K562 (cell line): ENCODE measurements around the gene FAM219B. TPM values are rescaled to one million over a fixed set of nuclear protein-coding genes. Genes with fewer than 3 reads are reported as not detected.
"Not testable (repeated sequence)": the region's sequence is repeated elsewhere in the genome, so short reads cannot be mapped to it uniquely, and the experiment has no call there.

Source experiments
- ATAC-seq: fragments of 200-7000 bp; cut with Tn5 transposase; 3 replicates; pipeline ENCODE4 v1.9.1; 2020; ENCODE audit warnings: moderate library complexity
- BruUV-seq: library from RNA; stranded (reverse); fragments of 400-500 nt; replicated peaks from 2 replicates; lab custom pipeline; 2021; lab: Mats Ljungman, UMichigan
- CTCF ChIA-PET: fragments of 300-600 bp; formaldehyde crosslinking; extraction: SDS; loops from one replicate; lab custom pipeline; 2021; ENCODE audit warnings: low intra/inter-chr PET ratio; lab: Yijun Ruan, JAX
- POLR2A ChIA-PET: fragments of 300-600, 350-650 bp; sonication (Branson Sonifier 250); formaldehyde crosslinking; extraction: SDS; loops from one replicate; lab custom pipeline; 2021; ENCODE audit warnings: antibody characterized with exemption, inconsistent platforms; lab: Yijun Ruan, JAX
- DNase-seq, 4 experiments: peaks; one replicate each; pipeline versions ENCODE4 v3.0.0 to v3.0.0-alpha.2; 2011 to 2018; ENCODE audit warnings: low spot score in 3 of 4, mixed read lengths in 3 of 4; ENCODE audit errors: extremely low read depth in 1 of 4
- FAIRE-seq: peaks from 2 replicates; lab custom pipeline; 2011; peaks lifted over from hg19 to GRCh38; lab: Jason Lieb, UNC
- H2AFZ ChIP-seq: 2 replicates; pipeline ENCODE4 v1.6.0; 2011; ENCODE audit warnings: low read depth, low read length, control low read depth, inconsistent platforms
- H3K27ac ChIP-seq: fragments of 200-600 bp; 3 replicates; pipeline ENCODE4 v1.8.0; 2011; ENCODE audit warnings: low read depth, mild to moderate bottlenecking, control low read depth, inconsistent platforms, low read length, moderate library complexity, mixed read lengths; ENCODE audit errors: extremely low read depth
- H3K27me3 ChIP-seq, 2 experiments: fragments of 300-600 bp in 1 of 2; 2 replicates in 1 of 2; 3 replicates in 1 of 2; pipeline versions ENCODE4 v1.6.0 to v1.8.0; 2011; ENCODE audit warnings: inconsistent platforms in 2 of 2, low read length in 2 of 2, mild to moderate bottlenecking in 1 of 2, mixed read lengths in 1 of 2, moderate library complexity in 1 of 2; ENCODE audit not compliant: control insufficient read depth in 2 of 2, insufficient read depth in 2 of 2
- H3K36me3 ChIP-seq: fragments of 300-600 bp; 3 replicates; pipeline ENCODE4 v1.8.0; 2011; ENCODE audit warnings: mild to moderate bottlenecking, low read length, inconsistent platforms; ENCODE audit not compliant: control insufficient read depth, insufficient read depth
- H3K4me1 ChIP-seq, 2 experiments: fragments of 200-600 bp in 1 of 2; replicated peaks in 1 of 2; 2 replicates in 1 of 2; 3 replicates in 1 of 2; pipeline versions ENCODE4 v1.5.1 to v1.8.0; 2011; ENCODE audit warnings: inconsistent platforms in 2 of 2, low read length in 2 of 2, mild to moderate bottlenecking in 1 of 2, mixed read lengths in 1 of 2, moderate library complexity in 1 of 2; ENCODE audit not compliant: control insufficient read depth in 2 of 2, insufficient read depth in 2 of 2
- H3K4me2 ChIP-seq: 2 replicates; pipeline ENCODE4 v1.6.1; 2011; ENCODE audit warnings: low read length, control low read depth, inconsistent platforms, mixed read lengths; ENCODE audit not compliant: insufficient read depth
- H3K4me3 ChIP-seq: fragments of 200-600 bp; sonication (generic), shearing (Covaris generic); 2 replicates; pipeline ENCODE4 v1.5.1; 2016; ENCODE audit warnings: control low read depth, inconsistent platforms
- H3K79me2 ChIP-seq: fragments of 200-600 bp; 3 replicates; pipeline ENCODE4 v1.8.0; 2011; ENCODE audit warnings: low read length, inconsistent platforms; ENCODE audit not compliant: control insufficient read depth, insufficient read depth
- H3K9ac ChIP-seq, 2 experiments: 2 replicates each; pipeline versions ENCODE4 v1.6.0 to v1.6.1; 2011; ENCODE audit warnings: low read depth in 2 of 2, low read length in 2 of 2, control low read depth in 1 of 2, inconsistent platforms in 1 of 2, mild to moderate bottlenecking in 1 of 2, mixed read lengths in 1 of 2; ENCODE audit not compliant: insufficient read depth in 1 of 2
- H3K9me1 ChIP-seq: one replicate; pipeline ENCODE4 v1.6.0; 2011; ENCODE audit warnings: inconsistent platforms, mild to moderate bottlenecking, low read length, moderate library complexity; ENCODE audit not compliant: control insufficient read depth, insufficient read depth
- H3K9me3 ChIP-seq: replicated peaks from 2 replicates; pipeline ENCODE4 v1.5.1; 2011; ENCODE audit warnings: low read depth, low read length, inconsistent platforms; ENCODE audit not compliant: control insufficient read depth, insufficient read depth
- H4K20me1 ChIP-seq: replicated peaks from 2 replicates; pipeline ENCODE4 v1.6.1; 2011; ENCODE audit warnings: low read length, inconsistent platforms, mixed read lengths; ENCODE audit not compliant: control insufficient read depth, insufficient read depth
- ESRRA ChIP-seq: fragments of 450-650 bp; IDR thresholded peaks from 2 replicates; pipeline ENCODE4 v1.6.1; 2014; ENCODE audit warnings: low read depth, mild to moderate bottlenecking, moderate library complexity, borderline replicate concordance
- FOXK2 ChIP-seq, 2 experiments: fragments of 450-650 bp; IDR thresholded peaks in 1 of 2; conservative IDR thresholded peaks in 1 of 2; 2 replicates each; pipeline ENCODE4 v1.6.1; 2016; ENCODE audit warnings: low read depth in 2 of 2, mild to moderate bottlenecking in 1 of 2
- HDAC1 ChIP-seq, 2 experiments: fragments of 450-650 bp; IDR thresholded peaks; 2 replicates each; pipeline ENCODE4 v1.6.1; 2016 to 2017; ENCODE audit warnings: inconsistent platforms in 1 of 2, mild to moderate bottlenecking in 1 of 2, moderate library complexity in 1 of 2
- LARP7 ChIP-seq: fragments of 450-650 bp; IDR thresholded peaks from 2 replicates; pipeline ENCODE4 v1.6.1; 2016
- MAZ ChIP-seq, 2 experiments: fragments of 450-650 bp in 1 of 2; sonication (generic) in 1 of 2; formaldehyde crosslinking; IDR thresholded peaks in 1 of 2; conservative IDR thresholded peaks in 1 of 2; 2 replicates each; pipeline versions ENCODE4 v1.4.0 to v1.5.0; 2020; ENCODE audit warnings: mild to moderate bottlenecking in 1 of 2, missing genetic modification reagents in 1 of 2
- NBN ChIP-seq: fragments of 450-650 bp; IDR thresholded peaks from 2 replicates; pipeline ENCODE4 v1.6.1; 2016; ENCODE audit warnings: low read depth, mild to moderate bottlenecking
- RAD21 ChIP-seq, 2 experiments: fragments of 250-450 bp in 1 of 2; fragments of 450-650 bp in 1 of 2; sonication (Bioruptor Pico) in 1 of 2; formaldehyde crosslinking in 1 of 2; IDR thresholded peaks in 1 of 2; conservative IDR thresholded peaks in 1 of 2; 2 replicates each; pipeline versions ENCODE4 v1.4.0 to v1.8.0; 2020 to 2022; ENCODE audit warnings: mild to moderate bottlenecking in 2 of 2, moderate library complexity in 1 of 2
- ZEB2 ChIP-seq: fragments of 450-650 bp; IDR thresholded peaks from 2 replicates; pipeline ENCODE4 v1.6.1; 2016
- WGBS: fragments of 100-300 bp; shearing (Covaris generic); methylation state at CpG from one replicate; pipeline ENCODE4 v1.1.6; 2016; ENCODE audit warnings: low coverage, mixed read lengths; ENCODE audit not compliant: insufficient coverage; ENCODE audit errors: missing lambda C conversion rate; 5-methylcytosine and 5-hydroxymethylcytosine counted together
- in situ Hi-C: fragments of 300-500 bp; cut with MboI; formaldehyde crosslinking; loops from 4 replicates; pipeline ENCODE4 v1.15.0; 2018; ENCODE audit warnings: inconsistent platforms, mixed read lengths
- intact Hi-C: fragments of 100-400 bp; cut with micrococcal nuclease; formaldehyde crosslinking; loops from 2 replicates; pipeline ENCODE4 v1.14.2; 2022
- polyA plus RNA-seq, 8 experiments: library from polyadenylated mRNA; depleted of rRNA in 4 of 8; stranded (reverse) in 5 of 8; unstranded in 3 of 8; fragments of >200 nt; fragmentation: Nextera tagmentation in 2 of 8; fragmentation: Illumina TruSeq in 1 of 8; extraction: Ambion mirVana in 2 of 8; extraction: Trizol in 1 of 8; gene quantifications; 2 replicates each; pipeline versions ENCODE4 v1.2.1 to v1.2.3, GENCODE V29; 2011 to 2014; ENCODE audit warnings: inconsistent platforms in 1 of 8, missing spikeins in 1 of 8
- total RNA-seq, 7 experiments: library from RNA; depleted of rRNA in 6 of 7; stranded (reverse); fragments of >200 nt in 6 of 7; fragmentation: Illumina TruSeq in 2 of 7; extraction: Trizol in 2 of 7; gene quantifications; 2 replicates each; pipeline versions ENCODE4 v1.2.1 to v1.2.3, GENCODE V29; 2011 to 2021; ENCODE audit warnings: low replicate concordance in 1 of 7
- TF ChIP-seq, protein P1 (sequence below): IDR thresholded peaks from 2 replicates; pipeline ENCODE4 v1.6.1; 2011; ENCODE audit warnings: borderline replicate concordance, low read depth, mild to moderate bottlenecking, moderate library complexity, low read length; ENCODE audit not compliant: insufficient read depth, poor library complexity, severe bottlenecking
- TF ChIP-seq, protein P2 (sequence below), 2 experiments: fragments of 450-650 bp; IDR thresholded peaks; 2 replicates each; pipeline ENCODE4 v1.6.1; 2016
- TF ChIP-seq, protein P3 (sequence below): sonication (generic); formaldehyde crosslinking; IDR thresholded peaks from 2 replicates; pipeline ENCODE4 v1.8.1; 2023; ENCODE audit warnings: mild to moderate bottlenecking, missing genetic modification reagents

Gene FAM219B
- total and polyA plus RNA-seq, 9 of the 15 experiments (the other 6 are each of a cell fraction or from before 2014, with no cell fraction given) = 6.8 to 50.4 (median 29.4) TPM

DNA sequence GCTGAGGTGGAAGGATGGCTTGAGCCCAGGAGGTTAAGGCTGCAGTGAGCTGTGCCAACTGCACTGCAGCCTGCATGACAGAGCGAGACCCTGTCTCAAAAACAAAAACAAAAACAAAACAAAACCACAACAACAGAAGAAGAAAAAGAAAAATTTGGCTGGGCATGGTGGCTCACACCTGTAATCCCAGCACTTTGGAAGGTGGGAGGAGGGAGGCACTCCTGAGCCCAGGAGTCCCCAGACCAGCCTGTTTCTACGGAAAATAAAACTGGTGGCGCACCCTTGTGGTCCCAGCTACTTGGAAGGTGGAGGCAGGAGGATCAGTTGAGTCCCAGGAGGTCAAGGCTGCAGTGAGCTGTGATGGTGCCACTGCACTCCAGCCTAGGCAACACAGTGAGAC is 28.5 kb upstream of the FAM219B start:
- FAIRE-seq, in situ Hi-C loops, CTCF ChIA-PET, BruUV-seq, H4K20me1 ChIP-seq, H3K27me3 ChIP-seq, H3K9me1 ChIP-seq, H3K9me3 ChIP-seq, H2AFZ ChIP-seq, intact Hi-C loops: not testable (repeated sequence)
- peaks cover 77% of the 10 kb centered on the region for H3K79me2 ChIP-seq
- DNase-seq = peak in 1 of 4 experiments; percentile 67
- WGBS = 30% methylated on average over 3 of the region's 3 CpGs
- H3K4me1 ChIP-seq = peaks cover 19 to 29% of the 10 kb centered on the region in 2 experiments
- H3K36me3 ChIP-seq = peaks cover 58% of the 10 kb centered on the region; the same call in 2 of the 3 replicates
- peak overlapping the region; percentile 21; the same call in 1 of the 2 replicates for H3K4me3 ChIP-seq
- peak overlapping the region in 1 of 2 experiments; percentile 79; a peak in 2 of 4 replicates for H3K9ac ChIP-seq
- ATAC-seq = peak; percentile 33
- POLR2A ChIA-PET = interaction anchor here (0.6 to 3.1 kb wide), 13 partner anchors 8 to 215 kb away, joined by 3 to 15 read pairs (median 6); partner anchors contain the start of gene FAM219B
- H3K27ac ChIP-seq = peak overlapping the region; percentile 19; the same call in 1 of the 3 replicates
- peak overlapping the region; percentile 64; the same call in 1 of the 2 replicates for H3K4me2 ChIP-seq
- TF ChIP-seq LARP7 (0 out of 2 replicates have a peak, but pooled peaks have one; percentile 29), NBN (peak; percentile 56; the same call in 1 of the 2 replicates), MAZ (CRISPR knock-in tag; conservative IDR thresholded peaks at IDR 0.05 in 1 of 2, IDR thresholded peaks at IDR 0.05 in 1 of 2) (0 out of 4 replicates have a peak, but pooled peaks of 1 of the 2 experiments have one; percentile 26), HDAC1 (IDR thresholded peaks at IDR 0.05) (peak in 1 of 2 experiments; percentile 54; a peak in 2 of 4 replicates), FOXK2 (conservative IDR thresholded peaks at IDR 0.05 in 1 of 2, IDR thresholded peaks at IDR 0.05 in 1 of 2; ENCODE audit: low read depth in 2 of 2) (0 out of 4 replicates have a peak, but pooled peaks of 1 of the 2 experiments have one; percentile 30), ZEB2 (0 out of 2 replicates have a peak, but pooled peaks have one; percentile 33), RAD21 (CRISPR knock-in tag; conservative IDR thresholded peaks at IDR 0.05 in 1 of 2, IDR thresholded peaks at IDR 0.05 in 1 of 2) (peak in 1 of 2 experiments; percentile 18; a peak in 1 of 4 replicates), ESRRA (0 out of 2 replicates have a peak, but pooled peaks have one; percentile 24)
- TF ChIP-seq, protein P1, sequence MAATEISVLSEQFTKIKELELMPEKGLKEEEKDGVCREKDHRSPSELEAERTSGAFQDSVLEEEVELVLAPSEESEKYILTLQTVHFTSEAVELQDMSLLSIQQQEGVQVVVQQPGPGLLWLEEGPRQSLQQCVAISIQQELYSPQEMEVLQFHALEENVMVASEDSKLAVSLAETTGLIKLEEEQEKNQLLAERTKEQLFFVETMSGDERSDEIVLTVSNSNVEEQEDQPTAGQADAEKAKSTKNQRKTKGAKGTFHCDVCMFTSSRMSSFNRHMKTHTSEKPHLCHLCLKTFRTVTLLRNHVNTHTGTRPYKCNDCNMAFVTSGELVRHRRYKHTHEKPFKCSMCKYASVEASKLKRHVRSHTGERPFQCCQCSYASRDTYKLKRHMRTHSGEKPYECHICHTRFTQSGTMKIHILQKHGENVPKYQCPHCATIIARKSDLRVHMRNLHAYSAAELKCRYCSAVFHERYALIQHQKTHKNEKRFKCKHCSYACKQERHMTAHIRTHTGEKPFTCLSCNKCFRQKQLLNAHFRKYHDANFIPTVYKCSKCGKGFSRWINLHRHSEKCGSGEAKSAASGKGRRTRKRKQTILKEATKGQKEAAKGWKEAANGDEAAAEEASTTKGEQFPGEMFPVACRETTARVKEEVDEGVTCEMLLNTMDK = peak; percentile 83
- TF ChIP-seq, protein P2, sequence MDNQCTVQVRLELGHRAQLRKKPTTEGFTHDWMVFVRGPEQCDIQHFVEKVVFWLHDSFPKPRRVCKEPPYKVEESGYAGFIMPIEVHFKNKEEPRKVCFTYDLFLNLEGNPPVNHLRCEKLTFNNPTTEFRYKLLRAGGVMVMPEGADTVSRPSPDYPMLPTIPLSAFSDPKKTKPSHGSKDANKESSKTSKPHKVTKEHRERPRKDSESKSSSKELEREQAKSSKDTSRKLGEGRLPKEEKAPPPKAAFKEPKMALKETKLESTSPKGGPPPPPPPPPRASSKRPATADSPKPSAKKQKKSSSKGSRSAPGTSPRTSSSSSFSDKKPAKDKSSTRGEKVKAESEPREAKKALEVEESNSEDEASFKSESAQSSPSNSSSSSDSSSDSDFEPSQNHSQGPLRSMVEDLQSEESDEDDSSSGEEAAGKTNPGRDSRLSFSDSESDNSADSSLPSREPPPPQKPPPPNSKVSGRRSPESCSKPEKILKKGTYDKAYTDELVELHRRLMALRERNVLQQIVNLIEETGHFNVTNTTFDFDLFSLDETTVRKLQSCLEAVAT (IDR thresholded peaks at IDR 0.05) = peak in 1 of 2 experiments; percentile 46; a peak in 1 of 4 replicates
- TF ChIP-seq, protein P3, sequence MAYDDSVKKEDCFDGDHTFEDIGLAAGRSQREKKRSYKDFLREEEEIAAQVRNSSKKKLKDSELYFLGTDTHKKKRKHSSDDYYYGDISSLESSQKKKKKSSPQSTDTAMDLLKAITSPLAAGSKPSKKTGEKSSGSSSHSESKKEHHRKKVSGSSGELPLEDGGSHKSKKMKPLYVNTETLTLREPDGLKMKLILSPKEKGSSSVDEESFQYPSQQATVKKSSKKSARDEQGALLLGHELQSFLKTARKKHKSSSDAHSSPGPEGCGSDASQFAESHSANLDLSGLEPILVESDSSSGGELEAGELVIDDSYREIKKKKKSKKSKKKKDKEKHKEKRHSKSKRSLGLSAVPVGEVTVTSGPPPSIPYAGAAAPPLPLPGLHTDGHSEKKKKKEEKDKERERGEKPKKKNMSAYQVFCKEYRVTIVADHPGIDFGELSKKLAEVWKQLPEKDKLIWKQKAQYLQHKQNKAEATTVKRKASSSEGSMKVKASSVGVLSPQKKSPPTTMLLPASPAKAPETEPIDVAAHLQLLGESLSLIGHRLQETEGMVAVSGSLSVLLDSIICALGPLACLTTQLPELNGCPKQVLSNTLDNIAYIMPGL (CRISPR knock-in tag) = 0 out of 2 replicates have a peak, but pooled peaks have one; percentile 25
